ENCODE data around the gene GTPBP6. TPM values are rescaled to one million over a fixed set of nuclear protein-coding genes. Genes with fewer than 3 reads are reported as not detected.

Gene GTPBP6
- total RNA-seq, 1 experiment from 2014 or later = 37.4 TPM

GRCh38 chrX:344371-344901 is 25.8 kb upstream of the GTPBP6 start (continued):
- TF ChIP-seq TCF7L2 (IDR thresholded peaks at IDR 0.05; ENCODE audit: low read depth, low read length) = no peak

DNA sequence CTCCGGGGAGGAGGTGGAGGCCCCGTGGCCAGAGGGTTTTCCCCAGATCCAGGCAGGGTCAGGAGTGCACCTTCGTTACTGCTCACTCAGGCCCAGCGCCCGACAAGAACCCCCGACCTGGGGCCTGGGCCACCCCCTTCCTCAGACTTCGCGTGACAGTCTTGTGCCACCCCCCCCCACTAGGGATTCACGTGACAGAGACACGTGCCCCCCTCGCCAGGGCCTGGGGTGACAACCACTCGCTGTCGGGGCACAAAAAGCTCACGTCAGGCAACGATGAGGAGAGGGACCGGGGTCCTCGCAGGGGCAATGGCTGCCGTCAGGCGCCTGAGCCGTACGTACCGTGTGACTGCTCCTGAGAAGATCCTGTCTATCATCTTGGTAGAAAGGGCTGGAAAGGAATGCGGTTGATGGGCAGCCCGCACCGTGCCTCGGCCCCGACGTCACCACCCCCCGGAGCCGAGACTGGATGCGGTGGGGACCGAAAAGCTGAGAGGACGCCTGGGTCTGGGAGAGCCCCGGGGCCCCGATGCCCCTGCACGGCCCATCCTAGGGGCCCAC is 23.0 kb upstream of the GTPBP6 start:
- Histone ChIP-seq H3K36me3 (ENCODE audit: control insufficient read depth, insufficient read depth, low read length) (no peaks in the 10 kb centered on the region), H3K27ac (ENCODE audit: low read length) (no peak overlapping the region), H3K4me3 (ENCODE audit: low read depth in 2 of 2, low read length in 2 of 2) (no peak overlapping the region), H3K9me3 (ENCODE audit: control insufficient read depth, insufficient read depth, low read depth, low read length) (no peaks in the 10 kb centered on the region), H3K4me1 (ENCODE audit: control insufficient read depth, insufficient read depth, low read length) (no peaks in the 10 kb centered on the region), H3K27me3 (ENCODE audit: control insufficient read depth, insufficient read depth, low read length) (no peaks in the 10 kb centered on the region)
- ATAC-seq (no peak), DNase-seq (ENCODE audit: low read depth, low spot score) (no peak)
- CTCF ChIA-PET = no interaction called here
- intact Hi-C loops (cut with micrococcal nuclease; ENCODE audit: unreplicated experiment) = no loop called here
- POLR2A ChIA-PET = no interaction called here
- BruUV-seq (replicated peaks) = no TSS peak
- in situ Hi-C loops (cut with HindIII; ENCODE audit: low pct_unique_long_range_greater_than_20kb, low sequenced_read_pairs) = no loop called here
- TF ChIP-seq CTCF (IDR thresholded peaks at IDR 0.05) (no peak), TCF7L2 (IDR thresholded peaks at IDR 0.05; ENCODE audit: low read depth, low read length) (no peak), POLR2AphosphoS5 (IDR thresholded peaks at IDR 0.05; ENCODE audit: low read depth, low read length) (no peak), SIN3A (IDR thresholded peaks at IDR 0.05; ENCODE audit: borderline replicate concordance, insufficient read depth, low read depth, low read length) (no peak)
- TF ChIP-seq, protein P1, sequence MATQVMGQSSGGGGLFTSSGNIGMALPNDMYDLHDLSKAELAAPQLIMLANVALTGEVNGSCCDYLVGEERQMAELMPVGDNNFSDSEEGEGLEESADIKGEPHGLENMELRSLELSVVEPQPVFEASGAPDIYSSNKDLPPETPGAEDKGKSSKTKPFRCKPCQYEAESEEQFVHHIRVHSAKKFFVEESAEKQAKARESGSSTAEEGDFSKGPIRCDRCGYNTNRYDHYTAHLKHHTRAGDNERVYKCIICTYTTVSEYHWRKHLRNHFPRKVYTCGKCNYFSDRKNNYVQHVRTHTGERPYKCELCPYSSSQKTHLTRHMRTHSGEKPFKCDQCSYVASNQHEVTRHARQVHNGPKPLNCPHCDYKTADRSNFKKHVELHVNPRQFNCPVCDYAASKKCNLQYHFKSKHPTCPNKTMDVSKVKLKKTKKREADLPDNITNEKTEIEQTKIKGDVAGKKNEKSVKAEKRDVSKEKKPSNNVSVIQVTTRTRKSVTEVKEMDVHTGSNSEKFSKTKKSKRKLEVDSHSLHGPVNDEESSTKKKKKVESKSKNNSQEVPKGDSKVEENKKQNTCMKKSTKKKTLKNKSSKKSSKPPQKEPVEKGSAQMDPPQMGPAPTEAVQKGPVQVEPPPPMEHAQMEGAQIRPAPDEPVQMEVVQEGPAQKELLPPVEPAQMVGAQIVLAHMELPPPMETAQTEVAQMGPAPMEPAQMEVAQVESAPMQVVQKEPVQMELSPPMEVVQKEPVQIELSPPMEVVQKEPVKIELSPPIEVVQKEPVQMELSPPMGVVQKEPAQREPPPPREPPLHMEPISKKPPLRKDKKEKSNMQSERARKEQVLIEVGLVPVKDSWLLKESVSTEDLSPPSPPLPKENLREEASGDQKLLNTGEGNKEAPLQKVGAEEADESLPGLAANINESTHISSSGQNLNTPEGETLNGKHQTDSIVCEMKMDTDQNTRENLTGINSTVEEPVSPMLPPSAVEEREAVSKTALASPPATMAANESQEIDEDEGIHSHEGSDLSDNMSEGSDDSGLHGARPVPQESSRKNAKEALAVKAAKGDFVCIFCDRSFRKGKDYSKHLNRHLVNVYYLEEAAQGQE (IDR thresholded peaks at IDR 0.05; ENCODE audit: insufficient read depth in 1 of 2, low read depth in 2 of 2, low read length in 1 of 2) = no peak

DNA sequence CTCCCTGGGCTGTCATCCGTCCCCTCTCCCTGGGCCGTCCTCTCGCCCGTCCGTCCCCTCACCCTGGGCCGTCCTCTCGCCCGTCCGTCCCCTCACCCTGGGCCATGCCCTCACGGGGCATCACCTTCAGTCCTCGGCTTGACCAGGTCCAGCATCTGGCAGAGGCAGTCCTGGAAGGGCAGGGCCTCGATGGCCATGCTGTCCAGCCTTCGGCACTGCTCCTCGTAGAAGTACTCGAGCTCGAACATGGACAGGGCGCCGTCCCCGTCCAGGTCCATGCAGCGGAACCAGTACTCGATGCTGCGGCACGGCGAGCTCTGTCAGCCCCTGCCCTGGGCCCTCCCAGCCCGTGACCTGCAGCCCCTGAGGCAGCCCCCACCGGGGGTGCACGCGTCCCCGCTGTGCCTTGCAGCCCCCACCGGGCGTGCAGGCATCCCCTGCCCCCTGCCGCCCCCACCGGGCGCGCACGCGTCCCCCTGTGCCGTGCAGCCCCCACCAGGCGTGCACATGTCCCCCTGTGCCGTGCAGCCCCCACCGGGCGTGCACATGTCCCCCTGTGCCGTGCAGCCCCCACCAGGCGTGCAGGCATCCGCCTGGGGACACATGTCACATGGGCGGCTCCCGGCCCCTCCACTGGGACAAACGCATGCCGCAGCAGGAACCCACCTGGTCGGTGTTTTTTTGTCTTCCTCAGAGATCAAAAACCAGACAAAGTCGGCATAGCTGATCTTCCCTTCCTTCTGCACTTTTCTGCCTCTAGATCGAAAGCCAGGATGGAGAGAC is 22.2 kb upstream of the GTPBP6 start:
- POLR2A ChIA-PET = no interaction called here
- CTCF ChIA-PET = no interaction called here
- no peaks in the 10 kb centered on the region for H3K9me3 ChIP-seq (ENCODE audit: control insufficient read depth, insufficient read depth, low read depth, low read length)
- no peak for TF ChIP-seq CTCF (IDR thresholded peaks at IDR 0.05)
- in situ Hi-C loops (cut with HindIII; ENCODE audit: low pct_unique_long_range_greater_than_20kb, low sequenced_read_pairs) = no loop called here
- no peaks in the 10 kb centered on the region for H3K4me1 ChIP-seq (ENCODE audit: control insufficient read depth, insufficient read depth, low read length)
- H3K27ac ChIP-seq (ENCODE audit: low read length) = no peak overlapping the region
- BruUV-seq (replicated peaks) = no TSS peak
- H3K27me3 ChIP-seq (ENCODE audit: control insufficient read depth, insufficient read depth, low read length) = no peaks in the 10 kb centered on the region
- no peak for ATAC-seq
- intact Hi-C loops (cut with micrococcal nuclease; ENCODE audit: unreplicated experiment) = no loop called here
- no peak overlapping the region for H3K4me3 ChIP-seq (ENCODE audit: low read depth in 2 of 2, low read length in 2 of 2)
- no peak for DNase-seq (ENCODE audit: low read depth, low spot score)
- H3K36me3 ChIP-seq (ENCODE audit: control insufficient read depth, insufficient read depth, low read length) = no peaks in the 10 kb centered on the region

All from Panc1 (cell line).